GM23338 (cell line): ENCODE results near the gene ZFP36L1. TPM values are rescaled to one million over a fixed set of nuclear protein-coding genes. Genes with fewer than 3 reads are reported as not detected.

Experiments used
- ATAC-seq: fragments of 200-7000 bp; cut with Tn5 transposase; 3 replicates; pipeline ENCODE4 v1.9.1; 2020
- DNase-seq: peaks from one replicate; pipeline ENCODE4 v3.0.0-alpha.2; 2015; ENCODE audit warnings: low spot score
- H2AFZ ChIP-seq: fragments of 200-600 bp; sonication (generic); 2 replicates; pipeline ENCODE4 v1.8.0; 2016; ENCODE audit warnings: antibody characterized with exemption, mild to moderate bottlenecking, moderate library complexity
- H3F3A ChIP-seq: fragments of 200-600 bp; sonication (generic); replicated peaks from 2 replicates; pipeline ENCODE4 v1.8.0; 2017; ENCODE audit warnings: antibody characterized with exemption, mixed run types, low read depth
- H3K27ac ChIP-seq: fragments of 200-600 bp; sonication (generic); 2 replicates; pipeline ENCODE4 v1.6.1; 2016; ENCODE audit warnings: low read depth
- H3K27me3 ChIP-seq: fragments of 200-600 bp; sonication (generic); 2 replicates; pipeline ENCODE4 v1.8.0; 2016; ENCODE audit warnings: mild to moderate bottlenecking, mixed run types, moderate library complexity; ENCODE audit not compliant: insufficient read depth
- H3K36me3 ChIP-seq: fragments of 200-600 bp; sonication (generic); 2 replicates; pipeline ENCODE4 v1.8.0; 2016; ENCODE audit warnings: mild to moderate bottlenecking; ENCODE audit not compliant: insufficient read depth
- H3K4me1 ChIP-seq: fragments of 200-600 bp; sonication (generic); 2 replicates; pipeline ENCODE4 v1.8.0; 2016; ENCODE audit warnings: mild to moderate bottlenecking, moderate library complexity; ENCODE audit not compliant: insufficient read depth
- H3K4me2 ChIP-seq: fragments of 200-600 bp; sonication (generic); 2 replicates; pipeline ENCODE4 v1.7.1; 2017; ENCODE audit warnings: mixed run types
- H3K4me3 ChIP-seq: fragments of 200-600 bp; sonication (generic); 2 replicates; pipeline ENCODE4 v1.6.1; 2016; ENCODE audit warnings: mixed run types
- H3K79me2 ChIP-seq: fragments of 200-600 bp; sonication (generic); replicated peaks from 2 replicates; pipeline ENCODE4 v1.8.0; 2017; ENCODE audit warnings: mild to moderate bottlenecking; ENCODE audit not compliant: insufficient read depth
- H3K9me2 ChIP-seq: fragments of 200-600 bp; sonication (generic); 2 replicates; pipeline ENCODE4 v1.8.0; 2017; ENCODE audit not compliant: insufficient read depth
- H4K20me1 ChIP-seq: fragments of 200-600 bp; sonication (generic); replicated peaks from 2 replicates; pipeline ENCODE4 v1.8.0; 2017; ENCODE audit warnings: mild to moderate bottlenecking; ENCODE audit not compliant: insufficient read depth
- H3K27ac Mint-ChIP-seq: 2 replicates; pipeline ENCODE4 v1.8.0; 2020; ENCODE audit warnings: inconsistent platforms, mild to moderate bottlenecking, moderate library complexity, mixed read lengths
- H3K27me3 Mint-ChIP-seq: 3 replicates; pipeline ENCODE4 v1.8.0; 2022; ENCODE audit warnings: low read depth, mild to moderate bottlenecking, moderate library complexity, mixed read lengths, inconsistent platforms; ENCODE audit not compliant: insufficient read depth, poor library complexity
- H3K36me3 Mint-ChIP-seq: 3 replicates; pipeline ENCODE4 v1.8.0; 2021; ENCODE audit warnings: low read depth, mild to moderate bottlenecking, inconsistent platforms, moderate library complexity, mixed read lengths
- H3K4me1 Mint-ChIP-seq: 3 replicates; pipeline ENCODE4 v1.8.0; 2020; ENCODE audit warnings: mild to moderate bottlenecking, inconsistent platforms, mixed read lengths
- H3K4me3 Mint-ChIP-seq: 3 replicates; pipeline ENCODE4 v1.8.0; 2021; ENCODE audit warnings: moderate library complexity, mild to moderate bottlenecking, inconsistent platforms, mixed read lengths
- H3K9me3 Mint-ChIP-seq: 3 replicates; pipeline ENCODE4 v1.8.0; 2020; ENCODE audit warnings: moderate library complexity, mild to moderate bottlenecking, inconsistent platforms, mixed read lengths
- CREB1 ChIP-seq: fragments of 250-450 bp; sonication (Bioruptor Pico); IDR thresholded peaks from 2 replicates; pipeline ENCODE4 v1.5.0; 2020; ENCODE audit warnings: low read depth, mild to moderate bottlenecking, moderate library complexity
- CTCF ChIP-seq, 2 experiments: fragments of 200-600 bp in 1 of 2; sonication (generic) in 1 of 2; conservative IDR thresholded peaks; 2 replicates each; pipeline versions ENCODE4 v1.5.1 to v1.6.1; 2016 to 2017; ENCODE audit warnings: antibody characterized with exemption in 2 of 2, low read depth in 2 of 2, mild to moderate bottlenecking in 2 of 2, moderate library complexity in 1 of 2
- ETS1 ChIP-seq: IDR thresholded peaks from 2 replicates; pipeline ENCODE4 v1.6.1; 2016; ENCODE audit warnings: antibody characterized with exemption
- EZH2 ChIP-seq: fragments of 200-600 bp; sonication (generic); IDR thresholded peaks from one replicate; pipeline ENCODE4 v1.8.0; 2017; ENCODE audit warnings: antibody characterized with exemption, mild to moderate bottlenecking, low read depth; ENCODE audit not compliant: unreplicated experiment
- EZH2phosphoT487 ChIP-seq: fragments of 200-600 bp; sonication (generic); IDR thresholded peaks from one replicate; pipeline ENCODE4 v1.8.1; 2018; ENCODE audit warnings: antibody characterized with exemption; ENCODE audit not compliant: unreplicated experiment
- JUNB ChIP-seq: IDR thresholded peaks from one replicate; pipeline ENCODE4 v1.6.1; 2016; ENCODE audit warnings: antibody characterized with exemption; ENCODE audit not compliant: unreplicated experiment
- NANOG ChIP-seq: IDR thresholded peaks from 2 replicates; pipeline ENCODE4 v1.6.1; 2016; ENCODE audit warnings: antibody characterized with exemption, borderline replicate concordance
- POLR2AphosphoS5 ChIP-seq: IDR thresholded peaks from 2 replicates; pipeline ENCODE4 v1.6.1; 2016; ENCODE audit warnings: antibody characterized with exemption, low read depth
- REST ChIP-seq: IDR thresholded peaks from one replicate; pipeline ENCODE4 v1.6.1; 2018; ENCODE audit warnings: antibody characterized with exemption; ENCODE audit not compliant: unreplicated experiment
- STAT1 ChIP-seq: IDR thresholded peaks from one replicate; pipeline ENCODE4 v1.6.1; 2016; ENCODE audit warnings: antibody characterized with exemption; ENCODE audit not compliant: unreplicated experiment
- ZNF114 ChIP-seq: fragments of 250-450 bp; sonication (Bioruptor Pico); IDR thresholded peaks from 2 replicates; pipeline ENCODE4 v1.5.0; 2020; ENCODE audit warnings: mild to moderate bottlenecking, moderate library complexity
- ZNF331 ChIP-seq: fragments of 250-450 bp; sonication (Bioruptor Pico); IDR thresholded peaks from 2 replicates; pipeline ENCODE4 v1.5.0; 2020; ENCODE audit warnings: low read depth, mild to moderate bottlenecking, moderate library complexity
- ZNF462 ChIP-seq: fragments of 250-450 bp; sonication (Bioruptor Pico); IDR thresholded peaks from 2 replicates; pipeline ENCODE4 v1.5.0; 2020; ENCODE audit warnings: mild to moderate bottlenecking, moderate library complexity
- polyA plus RNA-seq: library from polyadenylated mRNA; unstranded; fragments of >200 nt; fragmentation: Nextera tagmentation; extraction: Ambion mirVana; gene quantifications from 2 replicates; pipeline ENCODE4 v1.2.1, GENCODE V29; 2016
- total RNA-seq: library from RNA; depleted of rRNA; stranded (reverse); fragments of >200 nt; shearing (Covaris generic); gene quantifications from 2 replicates; pipeline ENCODE4 v1.2.3, GENCODE V29; 2014

The ZFP36L1 gene
- total and polyA plus RNA-seq, 2 experiments from 2014 or later = 148 to 382 TPM

DNA sequence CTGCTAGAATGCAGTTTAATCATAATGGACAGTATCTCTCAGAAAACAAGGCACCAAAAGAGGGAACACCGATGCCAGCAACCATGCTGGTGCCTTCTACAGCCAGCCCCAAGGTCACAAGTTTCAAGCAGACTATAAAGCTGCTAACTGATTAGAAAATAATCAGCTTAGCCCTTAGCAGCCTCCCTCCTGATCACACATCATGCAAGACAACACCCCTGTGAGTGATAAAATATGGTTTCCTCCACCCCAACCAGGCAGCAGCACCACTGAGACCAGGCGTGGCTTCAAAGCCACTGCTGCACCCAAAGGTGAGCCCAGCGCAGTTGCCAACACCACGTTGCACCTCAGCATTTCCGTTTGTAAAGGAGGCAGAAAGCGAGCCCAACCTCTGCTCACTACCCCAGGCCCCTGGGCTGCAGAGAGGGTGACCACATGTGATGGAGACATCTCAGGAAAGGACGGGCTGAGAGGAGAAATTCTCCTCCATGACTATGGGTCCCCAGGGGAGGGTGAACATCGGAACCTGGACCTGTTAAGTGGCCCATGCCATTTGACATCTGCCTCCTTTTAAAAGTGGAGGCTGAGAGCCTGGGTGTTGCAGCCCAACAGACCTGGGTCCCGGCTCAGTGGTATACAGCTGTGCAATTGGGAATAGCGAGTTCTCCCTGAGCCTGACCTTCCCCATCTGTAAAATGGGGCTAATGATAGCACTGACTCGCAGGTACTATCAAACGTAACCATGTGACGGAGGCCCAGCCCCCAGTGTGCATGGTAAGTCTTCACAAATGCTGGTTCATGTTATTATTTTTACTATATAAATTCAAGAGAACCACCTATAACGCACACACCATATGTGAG is 11.5 kb downstream of the ZFP36L1 start:
- Mint-ChIP-seq H3K36me3 (peaks cover 4% of the 10 kb centered on the region; the same call in 2 of the 3 replicates), H3K27ac (no peak overlapping the region), H3K27me3 (peaks cover 8% of the 10 kb centered on the region), H3K9me3 (no peaks in the 10 kb centered on the region), H3K4me1 (peaks cover 16% of the 10 kb centered on the region), H3K4me3 (no peak overlapping the region)
- Histone ChIP-seq H3K79me2 (no peaks in the 10 kb centered on the region), H3K4me3 (no peak overlapping the region), H3K9me2 (peaks cover 14% of the 10 kb centered on the region; the same call in 1 of the 2 replicates), H3K27ac (no peak overlapping the region), H3K27me3 (no peaks in the 10 kb centered on the region), H2AFZ (peak overlapping the region; percentile 85), H3F3A (peaks cover 4% of the 10 kb centered on the region; the same call in 1 of the 2 replicates), H3K36me3 (no peaks in the 10 kb centered on the region), H4K20me1 (no peaks in the 10 kb centered on the region), H3K4me2 (no peak overlapping the region), H3K4me1 (no peaks in the 10 kb centered on the region; the same call in 1 of the 2 replicates)
- DNase-seq (no peak), ATAC-seq (no peak)
- no peak for TF ChIP-seq POLR2AphosphoS5
- TF ChIP-seq CREB1 = no peak
- no peak for TF ChIP-seq ETS1
- TF ChIP-seq NANOG = no peak
- no peak for TF ChIP-seq CTCF (conservative IDR thresholded peaks at IDR 0.05; ENCODE audit: low read depth in 2 of 2)
- TF ChIP-seq ZNF114 (CRISPR knock-in tag) = no peak
- no peak for TF ChIP-seq EZH2
- no peak for TF ChIP-seq REST
- TF ChIP-seq JUNB = no peak
- TF ChIP-seq ZNF331 (CRISPR knock-in tag) = no peak
- TF ChIP-seq STAT1 = no peak
- TF ChIP-seq ZNF462 (CRISPR knock-in tag) = no peak
- no peak for TF ChIP-seq EZH2phosphoT487
